ENCODE data around the gene MAD1L1.

Gene MAD1L1

DNA sequence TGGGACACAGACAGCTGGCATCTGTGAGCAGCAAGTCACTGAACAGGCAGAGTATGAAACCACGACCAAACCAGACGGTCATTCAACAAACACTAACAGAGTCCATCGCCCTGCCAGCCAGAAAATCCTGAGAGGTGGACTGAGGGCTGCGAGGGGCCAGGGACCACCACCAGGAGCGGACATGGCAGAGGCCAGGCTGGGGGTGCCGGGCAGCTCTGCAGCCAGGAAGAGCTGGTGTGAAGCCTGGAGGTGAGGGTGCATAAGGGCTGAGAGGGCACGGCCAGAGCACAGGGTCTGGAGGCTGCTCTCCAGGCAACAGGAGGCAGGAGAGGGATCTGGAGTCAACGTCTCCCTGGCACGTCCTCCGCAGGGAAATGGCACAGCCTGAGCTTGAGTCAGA, 15.5 kb downstream of the MAD1L1 start:
- no peak for DNase-seq

DNA sequence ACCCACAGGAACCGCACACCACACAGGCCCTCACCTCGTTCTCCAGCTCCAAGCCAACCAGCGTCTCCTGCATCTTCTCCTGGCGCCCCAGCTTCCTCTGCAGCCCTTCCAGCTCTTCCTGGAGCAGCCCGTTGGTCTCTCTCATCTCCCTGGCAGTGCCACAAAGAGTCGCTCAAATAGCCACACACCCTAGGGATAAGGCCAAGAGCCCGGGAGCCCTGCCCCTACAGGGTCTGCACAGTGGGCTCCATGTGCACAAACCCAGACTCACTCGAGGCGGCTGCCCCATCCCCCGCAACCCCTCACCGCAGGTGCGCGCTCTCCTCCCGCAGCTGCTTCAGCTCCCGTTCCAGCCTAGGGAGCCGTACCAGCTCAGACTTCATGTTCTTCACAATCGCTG, 16.9 kb downstream of the MAD1L1 start:
- DNase-seq = no peak

DNA sequence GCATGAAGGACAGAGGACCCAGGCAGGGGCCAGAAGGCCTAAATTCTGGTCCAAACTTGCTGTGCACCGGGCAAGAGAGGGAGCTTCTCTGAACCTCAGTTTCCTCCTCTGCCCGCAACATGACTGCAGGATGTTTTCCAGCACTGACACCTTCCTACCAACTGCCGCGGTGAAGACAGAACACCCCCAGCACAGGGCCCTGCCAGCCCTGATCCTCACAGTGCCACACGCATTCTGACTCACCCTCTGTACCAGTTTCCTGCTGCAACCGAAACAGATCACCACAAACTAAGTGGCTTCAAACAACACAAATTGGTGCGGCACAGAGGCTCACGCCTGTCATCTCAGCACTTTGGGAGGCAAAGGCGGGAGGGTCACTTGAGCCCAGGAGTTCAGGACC, 18.1 kb downstream of the MAD1L1 start:
- no peak for DNase-seq

DNA sequence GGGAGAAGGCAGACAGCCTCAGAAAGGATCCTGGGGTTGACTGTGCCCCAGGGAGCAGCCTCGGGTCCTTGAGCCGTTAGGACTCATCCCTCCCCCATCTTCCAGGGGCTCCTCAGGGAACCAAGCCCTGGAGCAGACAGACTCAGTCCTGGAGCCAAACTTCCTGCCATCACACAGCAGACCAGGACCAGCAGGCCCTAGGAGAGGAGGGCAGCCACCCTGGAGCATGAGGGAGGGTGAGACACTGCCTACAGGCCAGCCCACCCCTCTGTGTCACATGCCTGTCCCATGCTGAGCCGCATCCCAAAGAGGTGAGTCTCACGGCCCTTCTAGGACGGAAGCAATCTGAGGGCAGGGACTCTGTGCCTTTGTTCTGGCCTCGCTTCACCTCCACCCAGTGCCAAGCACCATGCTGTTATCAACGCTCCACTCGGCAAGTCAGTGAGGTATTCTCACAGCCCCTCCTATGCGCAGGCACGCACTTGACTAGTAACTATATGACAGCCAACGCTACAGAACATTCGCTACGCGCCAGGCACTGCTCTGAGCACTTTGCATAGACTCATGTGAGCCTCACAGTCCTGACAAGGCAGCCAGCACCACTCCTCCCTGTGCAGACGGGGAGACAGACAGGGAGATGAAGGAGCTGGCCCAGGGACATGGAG, 19.1 kb downstream of the MAD1L1 start:
- no peak for DNase-seq

DNA sequence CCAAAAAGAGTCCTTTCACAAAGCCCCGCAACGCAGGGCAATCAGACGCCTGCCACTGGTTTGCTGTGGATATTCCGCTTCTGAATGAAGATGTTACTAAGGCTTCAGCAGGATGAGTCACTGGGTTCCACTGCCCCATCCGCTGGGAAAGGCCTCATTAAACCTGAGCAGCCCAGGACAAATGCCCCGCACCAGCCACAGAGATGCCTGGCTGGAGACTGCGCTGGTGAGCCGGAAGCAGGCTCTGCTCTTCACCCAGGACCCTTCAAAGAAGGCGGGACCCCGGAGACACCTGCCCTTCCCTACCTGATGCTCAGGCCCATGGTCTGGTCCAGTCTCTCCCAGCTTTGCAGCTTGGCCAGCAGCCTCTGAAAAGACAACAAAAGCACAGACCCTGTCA, 19.8 kb downstream of the MAD1L1 start:
- no peak for DNase-seq

DNA sequence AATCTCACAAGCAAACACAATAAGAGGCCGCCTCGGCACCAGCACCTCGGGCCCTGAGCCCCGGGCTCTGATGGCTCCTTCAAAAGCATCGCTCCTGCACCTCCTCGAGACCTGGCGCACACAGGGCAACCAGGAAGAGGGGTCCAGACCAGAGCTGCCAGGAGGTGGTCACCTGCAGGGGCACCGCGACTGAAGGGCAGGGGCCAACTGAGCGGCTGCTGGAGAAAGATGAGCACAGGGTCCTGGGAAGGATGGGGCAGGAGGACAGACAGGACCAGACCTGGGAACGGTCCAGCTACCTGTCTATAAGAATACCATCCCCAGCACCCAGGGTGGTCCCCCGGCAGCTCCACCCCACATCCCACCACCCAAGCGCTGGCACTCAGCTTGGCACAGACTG, 20.8 kb downstream of the MAD1L1 start:
- DNase-seq = no peak

DNA sequence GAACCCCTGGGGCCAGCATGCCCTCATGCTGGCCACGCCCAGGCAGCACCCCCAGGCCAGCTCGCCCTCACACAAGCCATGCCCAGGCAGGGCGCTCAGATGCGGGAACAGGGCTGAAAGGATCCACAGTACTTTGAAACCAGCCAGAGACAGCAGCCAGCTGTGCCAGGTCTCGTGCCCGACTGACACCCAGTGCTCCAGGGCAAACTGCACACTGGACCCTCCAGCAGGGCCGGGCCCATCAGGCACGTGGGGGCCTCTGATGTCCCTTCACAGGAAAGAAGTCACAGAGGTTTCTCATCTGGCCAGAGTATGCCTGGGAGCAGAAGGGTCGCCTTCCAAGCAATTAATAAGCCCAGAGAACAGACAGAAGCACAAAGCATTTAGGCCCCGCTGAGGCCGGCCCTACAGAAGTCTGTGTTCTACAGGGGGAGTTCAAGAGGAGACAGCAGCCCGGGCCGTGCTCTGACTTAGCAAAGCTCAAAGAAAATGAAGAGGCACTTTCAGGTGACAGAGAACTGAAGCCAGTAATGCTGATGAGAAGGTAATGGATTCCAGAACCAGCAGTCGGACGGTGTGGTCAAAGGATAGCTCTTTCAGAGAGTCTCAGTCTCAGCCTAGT, 21.4 kb downstream of the MAD1L1 start:
- DNase-seq = no peak

DNA sequence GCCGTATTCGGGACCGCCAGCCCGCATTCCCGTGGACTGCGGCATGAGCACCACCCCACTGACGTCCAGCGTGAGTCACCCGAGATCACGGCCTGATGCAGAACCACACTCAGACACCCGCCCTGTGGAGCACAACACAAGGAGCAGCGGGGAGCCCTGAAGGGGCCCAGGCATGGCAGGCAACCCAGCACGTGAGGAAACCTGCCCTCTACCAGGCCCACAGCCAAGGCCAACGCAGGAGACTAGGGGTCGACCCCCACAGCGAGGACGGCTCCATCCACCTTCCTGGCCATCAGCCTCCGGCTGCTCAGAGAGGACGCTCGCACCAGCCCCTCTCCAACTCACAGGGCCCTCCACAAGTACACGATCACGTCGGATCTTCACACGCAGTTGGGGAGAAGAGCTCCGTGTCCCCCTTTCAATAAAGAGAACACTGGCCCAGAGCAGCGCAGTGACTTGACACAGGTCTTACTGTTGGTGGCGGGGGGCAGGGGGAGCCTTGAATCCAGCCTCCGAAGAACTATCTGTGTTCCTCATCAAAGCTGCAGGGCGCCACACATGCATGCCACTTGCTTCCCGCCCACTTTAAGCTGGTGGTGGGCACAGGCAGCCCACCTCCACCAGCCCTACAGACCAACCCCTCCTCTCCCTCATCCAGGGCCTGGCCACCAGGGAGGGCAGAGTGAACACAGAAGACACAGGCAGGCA, 22.0 kb downstream of the MAD1L1 start:
- no peak for DNase-seq

DNA sequence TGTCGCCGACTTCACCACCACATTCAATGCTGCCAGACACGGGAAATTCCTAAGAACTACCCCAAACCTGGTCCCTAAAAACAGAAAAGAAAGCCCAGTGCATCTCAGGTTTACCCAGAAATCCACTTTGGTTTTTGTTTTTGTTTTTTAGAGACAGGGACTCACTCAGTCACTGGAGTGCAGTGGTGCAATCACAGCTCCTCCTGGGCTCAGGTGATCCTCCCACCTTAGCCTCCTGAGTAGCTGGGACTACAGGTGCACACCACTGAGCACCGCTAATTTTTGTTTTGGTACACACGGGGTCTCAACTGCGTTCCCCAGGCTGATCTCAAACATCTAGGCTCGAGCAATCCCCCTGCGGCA, 22.8 kb downstream of the MAD1L1 start:
- DNase-seq = no peak

DNA sequence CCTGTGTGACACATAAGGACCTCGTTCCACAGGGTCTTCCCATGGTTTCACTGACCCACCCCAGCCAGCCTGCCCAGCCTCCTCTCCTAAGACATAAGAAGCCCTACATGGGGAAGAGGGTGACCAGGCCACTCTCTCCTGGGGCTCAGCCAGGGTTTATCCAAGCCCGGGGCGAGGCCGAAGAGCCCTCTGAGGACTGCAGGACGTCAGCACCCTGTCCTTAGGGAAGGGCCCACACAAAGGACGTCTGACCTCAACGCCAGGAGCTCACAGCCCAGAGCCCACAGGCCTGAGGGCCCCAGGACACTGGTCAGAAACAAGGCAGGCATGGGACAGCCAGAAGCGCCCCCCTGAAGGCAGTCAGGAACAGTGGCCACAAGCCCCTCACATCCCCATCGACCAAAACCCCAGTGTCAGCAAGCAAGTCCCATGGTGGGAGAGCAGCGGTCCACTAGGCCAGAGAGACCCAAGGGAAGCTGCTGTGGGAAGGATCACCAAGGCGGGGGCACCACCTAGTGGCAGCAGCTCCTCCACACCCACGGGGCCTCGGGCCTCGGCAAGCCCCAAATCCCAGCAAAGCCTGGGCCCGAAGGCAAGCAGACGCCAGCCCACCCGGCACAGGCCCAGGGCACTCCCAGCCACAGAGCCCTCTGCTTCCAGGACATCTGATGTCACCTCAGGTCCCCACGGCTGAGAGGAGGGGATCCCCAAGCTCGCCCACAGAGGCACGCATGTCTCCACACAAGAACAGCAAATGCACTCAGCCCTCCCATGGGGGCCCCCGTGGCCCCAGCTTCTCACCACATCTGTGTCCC, 23.4 kb downstream of the MAD1L1 start:
- DNase-seq = peak; percentile 33

DNA sequence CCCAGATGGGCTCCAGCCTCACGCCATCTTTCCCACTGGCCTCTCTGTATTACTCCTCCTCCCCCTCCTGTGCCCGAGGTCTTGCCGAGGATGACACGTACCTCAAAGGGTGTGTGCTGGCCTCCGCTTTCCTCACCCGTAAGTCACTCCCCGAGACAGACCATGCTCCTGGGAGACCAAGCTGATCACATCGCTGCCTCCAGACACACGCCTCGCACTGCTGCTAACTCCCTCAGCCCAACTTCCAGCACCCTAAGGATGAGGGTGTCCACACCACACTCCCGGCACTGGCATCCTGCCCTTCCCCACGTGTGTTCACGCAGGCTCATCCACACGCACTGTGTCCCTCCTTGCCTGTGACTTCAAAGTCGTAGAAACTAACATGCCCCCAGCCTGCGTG, 24.0 kb downstream of the MAD1L1 start:
- no peak for DNase-seq

DNA sequence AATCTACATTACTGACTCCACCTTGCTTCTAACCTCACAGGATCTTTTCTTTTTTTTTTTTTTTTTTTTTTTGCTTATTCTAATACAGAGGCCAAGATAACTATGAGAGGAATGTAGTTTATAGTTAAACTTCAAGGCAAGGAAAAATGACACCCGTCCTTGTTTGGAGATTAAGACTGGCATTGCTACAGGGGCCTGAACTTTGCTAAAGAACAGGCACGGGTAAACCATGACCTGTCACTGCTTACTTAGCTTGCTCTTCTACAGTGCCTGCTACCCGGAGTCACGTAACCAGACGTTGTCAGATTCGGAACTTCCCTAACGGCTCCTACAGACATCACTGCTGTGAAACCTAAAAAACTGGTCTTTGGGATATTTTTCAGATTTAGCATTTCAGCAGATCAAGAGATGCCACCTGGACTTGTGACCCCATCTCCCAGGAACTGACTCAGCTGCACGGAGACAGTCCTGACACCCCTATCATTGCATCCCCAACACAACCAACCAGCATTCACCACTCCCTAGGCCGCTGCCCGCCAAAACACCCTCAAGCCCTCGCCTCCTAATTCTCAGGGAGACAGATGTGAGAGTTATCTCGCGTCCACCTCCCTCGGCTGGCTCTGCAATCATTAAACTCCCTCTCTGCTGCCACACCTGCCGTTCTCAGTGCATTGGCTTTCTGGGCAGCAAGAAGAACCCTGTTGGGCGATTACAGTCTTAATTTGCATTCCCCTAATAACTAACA, 27.5 kb downstream of the MAD1L1 start:
- no peak for DNase-seq

DNA sequence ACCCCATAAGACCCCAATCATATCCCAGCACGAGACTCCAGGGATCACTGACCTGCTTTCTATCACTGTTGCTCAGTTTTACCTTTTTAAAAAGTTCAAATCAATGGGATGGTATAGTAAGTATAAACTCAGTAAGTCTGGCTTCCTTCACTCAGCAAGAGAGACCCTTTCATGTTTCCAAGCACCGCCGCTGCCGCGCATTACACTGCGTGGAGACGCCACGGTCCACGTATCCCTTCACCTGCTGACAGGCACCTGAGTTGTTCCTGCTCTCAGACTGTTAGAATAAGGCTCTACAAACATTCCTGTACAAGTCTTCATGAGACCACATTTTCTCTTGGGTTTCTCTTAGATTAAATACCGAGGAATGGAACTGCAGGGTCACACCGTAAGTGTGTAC, 28.3 kb downstream of the MAD1L1 start:
- DNase-seq = no peak

DNA sequence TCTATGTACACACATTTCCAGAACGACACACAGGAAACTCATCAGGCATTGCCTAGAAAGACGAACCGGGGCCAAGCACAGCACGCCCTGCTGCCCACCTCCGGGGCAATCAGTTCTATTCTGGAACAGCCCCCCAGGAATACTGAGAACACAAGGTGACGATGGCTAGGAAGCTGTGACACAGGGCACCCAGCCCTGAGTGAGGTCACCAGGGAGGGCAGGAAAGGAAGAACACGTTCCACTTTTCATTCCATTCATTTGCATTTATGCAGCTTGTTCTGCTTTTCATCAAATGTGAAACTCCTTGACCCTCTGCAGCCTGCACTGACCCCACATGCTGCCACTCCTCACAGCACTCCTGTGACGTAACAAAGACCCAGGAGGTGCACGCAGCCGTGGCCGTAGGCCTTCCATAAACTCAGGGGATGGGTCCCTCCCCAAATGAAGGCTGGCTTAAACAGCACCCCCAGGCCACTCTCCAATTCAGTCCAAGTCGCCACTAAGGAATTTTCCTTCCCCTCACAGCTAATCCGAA, 28.9 kb downstream of the MAD1L1 start:
- no peak for DNase-seq

DNA sequence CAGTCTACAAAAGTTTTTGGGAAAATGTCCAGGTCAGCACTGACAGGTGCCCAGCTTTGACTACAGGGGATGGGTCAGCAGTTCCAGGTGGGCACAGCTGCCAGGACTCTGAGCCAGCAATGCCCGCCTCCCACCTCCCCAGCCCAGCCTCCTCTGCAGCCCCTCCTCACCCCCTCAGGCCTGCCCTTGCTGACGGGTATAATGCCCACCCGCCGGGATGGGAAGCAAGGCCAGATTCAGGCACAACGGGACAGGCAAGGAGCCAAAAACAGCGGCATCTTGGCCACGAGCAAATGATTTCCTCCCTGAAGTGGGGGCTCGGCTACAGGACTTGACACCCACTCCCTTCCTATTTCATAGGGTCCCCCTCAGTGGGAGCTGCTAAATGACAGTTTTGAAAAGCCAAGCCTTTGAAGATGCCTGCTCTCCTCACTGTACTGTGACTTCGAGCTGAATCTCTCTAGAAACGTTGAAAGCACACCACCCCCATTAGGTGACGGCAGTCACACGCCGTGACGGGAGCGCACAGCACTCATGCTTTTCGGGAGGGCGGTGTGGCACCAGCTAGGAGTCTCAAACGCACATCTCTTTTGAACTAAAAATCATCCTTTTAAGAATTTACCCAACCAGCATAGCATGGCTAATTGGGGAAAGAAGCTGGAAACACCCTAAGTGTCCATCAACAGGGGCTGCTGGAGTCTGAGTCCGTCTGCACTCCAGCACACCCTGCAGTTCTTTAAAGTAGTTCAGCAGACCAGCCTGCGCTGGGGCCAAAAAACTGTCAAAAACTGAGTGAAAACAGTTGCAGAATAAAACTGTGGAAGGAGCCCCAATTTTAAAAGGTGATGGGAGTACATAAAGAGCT, 29.6 kb downstream of the MAD1L1 start:
- no peak for DNase-seq

DNA sequence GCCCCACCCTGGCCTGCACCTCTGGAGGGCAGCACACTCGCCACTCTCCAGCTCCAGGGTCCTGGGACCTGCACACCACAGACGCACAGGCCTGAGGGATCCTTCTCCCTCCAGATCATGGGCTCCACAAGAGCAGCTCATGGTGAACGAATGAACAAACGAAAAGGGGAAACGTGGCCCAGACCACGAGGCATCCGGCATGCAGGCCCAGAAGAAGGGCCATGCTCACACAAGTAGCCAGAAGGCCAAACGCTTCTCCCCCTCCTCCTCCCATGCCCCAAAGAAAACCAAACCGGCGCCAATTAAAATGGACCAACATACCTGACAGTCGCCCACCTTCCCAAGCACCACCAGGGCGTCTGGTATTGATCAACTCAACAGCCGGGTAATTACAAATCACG, 30.4 kb downstream of the MAD1L1 start:
- DNase-seq = no peak

DNA sequence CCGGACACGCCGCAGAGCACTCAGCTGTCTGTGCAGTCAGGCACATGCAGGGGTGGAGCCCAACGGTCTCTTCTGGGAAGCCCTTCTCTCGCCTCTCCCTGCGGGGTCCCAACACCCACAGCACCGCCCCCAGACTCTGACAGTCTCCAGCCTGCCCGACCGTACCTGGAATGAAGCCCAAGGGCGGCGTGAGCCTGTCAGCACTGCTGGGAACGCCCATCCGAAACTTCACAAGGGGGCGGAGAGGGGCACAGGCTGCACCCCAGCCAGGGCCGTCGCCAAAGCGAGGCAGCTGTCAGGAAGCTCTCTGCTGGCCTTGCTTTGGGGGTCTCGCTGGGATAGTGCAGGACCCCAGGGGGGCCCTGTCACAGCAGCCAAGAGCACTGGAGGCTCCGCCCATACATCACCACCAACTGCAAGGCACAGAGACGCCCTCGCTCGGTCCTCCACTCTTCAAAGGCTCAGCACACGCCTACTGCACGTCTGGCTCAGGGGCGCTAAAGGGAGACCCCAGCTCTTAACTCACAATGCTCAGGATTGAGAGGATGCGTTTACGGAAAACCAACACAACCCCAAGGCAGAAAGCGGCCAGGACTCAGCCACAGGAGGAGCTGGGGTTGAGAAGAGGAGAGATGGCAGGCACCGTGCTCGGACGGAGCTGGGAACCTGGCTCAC, 30.9 kb downstream of the MAD1L1 start:
- DNase-seq = no peak

DNA sequence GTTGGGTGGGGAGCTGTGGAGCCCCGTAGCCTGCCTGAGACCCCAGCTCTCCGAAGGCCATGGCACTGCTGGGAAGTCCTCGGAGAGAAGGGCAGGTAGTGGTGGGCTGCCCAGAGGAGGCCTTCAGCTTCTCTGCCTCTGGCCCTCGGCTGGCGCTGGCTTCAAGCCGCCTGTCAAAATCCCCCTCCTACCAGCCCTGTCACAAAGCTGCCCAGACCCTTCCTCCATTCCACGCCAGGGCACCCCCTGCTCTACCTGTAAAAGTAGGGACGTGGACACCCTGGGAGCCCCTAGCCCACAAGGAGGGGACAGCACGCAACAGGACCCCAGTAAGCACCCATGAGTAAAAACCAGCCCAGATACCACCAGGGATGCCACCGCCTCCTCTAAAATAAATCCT, 31.6 kb downstream of the MAD1L1 start:
- no peak for DNase-seq

DNA sequence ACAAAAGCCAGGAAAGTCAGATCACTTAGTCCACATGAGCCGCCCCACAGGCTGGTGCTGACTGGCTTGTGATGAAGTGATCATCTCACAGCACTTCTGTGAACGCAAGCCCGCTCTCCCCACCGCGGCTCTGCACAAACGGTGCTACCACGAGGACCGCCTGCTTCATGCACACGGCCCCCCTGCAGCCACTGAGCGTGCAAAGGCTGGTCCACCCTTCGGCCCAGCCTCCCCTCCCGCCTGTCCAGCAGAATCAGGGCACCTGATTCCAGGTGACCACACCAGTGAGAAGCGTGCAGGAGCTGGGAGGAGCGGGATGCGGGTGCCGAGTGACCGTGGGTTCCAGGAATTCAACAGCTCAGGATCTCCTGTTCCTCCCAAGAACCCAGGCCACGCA, 32.2 kb downstream of the MAD1L1 start:
- no peak for DNase-seq

DNA sequence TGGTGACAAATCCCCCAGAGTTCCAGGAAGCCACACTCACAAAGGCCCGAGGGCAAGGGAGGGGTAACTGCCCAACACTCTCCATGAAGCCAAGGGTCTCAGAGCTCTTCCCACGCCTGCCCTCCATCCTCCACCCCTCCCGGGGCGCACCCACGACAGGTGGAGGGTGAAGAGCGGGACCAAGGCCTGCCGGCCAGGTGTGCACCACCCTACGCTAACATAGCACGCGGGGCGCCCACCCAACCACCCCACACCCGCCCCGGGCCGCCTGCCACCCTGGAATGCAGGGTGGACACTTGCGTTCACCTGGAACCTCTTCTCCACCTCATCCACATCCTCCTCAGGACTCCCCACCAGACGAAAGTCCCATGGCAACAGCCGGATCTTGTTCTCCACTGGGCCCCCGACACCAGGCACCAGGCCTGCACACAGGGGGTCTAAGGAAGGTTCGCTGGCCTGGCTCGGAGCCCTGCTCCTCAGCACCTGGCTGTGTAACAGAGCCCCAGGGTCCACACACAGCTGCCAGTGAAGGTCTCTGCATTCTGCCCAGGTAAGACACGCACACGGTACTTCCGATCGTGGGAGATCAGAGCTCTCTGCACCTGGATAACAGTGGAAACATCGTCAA, 32.7 kb downstream of the MAD1L1 start:
- DNase-seq = no peak

DNA sequence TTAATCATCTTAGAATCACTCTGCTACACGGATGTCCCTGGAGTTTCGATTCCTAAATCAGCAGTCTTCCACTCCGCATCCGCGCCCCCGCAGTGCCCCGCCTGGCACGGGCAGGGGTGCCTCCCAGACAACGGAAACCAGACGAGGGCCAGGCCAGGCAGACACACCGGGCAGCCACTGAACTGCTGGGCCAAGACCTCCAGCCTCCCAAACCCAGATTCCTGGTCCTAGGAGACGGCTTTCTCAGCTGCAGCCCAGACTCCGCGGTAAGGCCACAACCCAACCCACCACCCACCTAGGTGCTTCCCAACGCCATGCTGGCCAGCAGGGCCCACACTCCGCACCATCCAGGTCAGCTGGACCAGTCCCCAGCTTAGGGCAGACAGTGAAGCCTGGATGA, 33.2 kb downstream of the MAD1L1 start:
- DNase-seq = no peak

All from activated gamma-delta T cell treated with Interleukin-2 at 50 U/mL for 16 hours (primary cell).